GM18519 (cell line): Measurements from ENCODE around the gene LTC4S.

ENCODE experiments used
- ATAC-seq: cut with Tn5 transposase; IDR thresholded peaks from one replicate; pipeline ENCODE4 v1.9.1; 2021; ENCODE audit warnings: mild to moderate bottlenecking, moderate library complexity; ENCODE audit not compliant: unreplicated experiment, low FRiP score

LTC4S gene

DNA sequence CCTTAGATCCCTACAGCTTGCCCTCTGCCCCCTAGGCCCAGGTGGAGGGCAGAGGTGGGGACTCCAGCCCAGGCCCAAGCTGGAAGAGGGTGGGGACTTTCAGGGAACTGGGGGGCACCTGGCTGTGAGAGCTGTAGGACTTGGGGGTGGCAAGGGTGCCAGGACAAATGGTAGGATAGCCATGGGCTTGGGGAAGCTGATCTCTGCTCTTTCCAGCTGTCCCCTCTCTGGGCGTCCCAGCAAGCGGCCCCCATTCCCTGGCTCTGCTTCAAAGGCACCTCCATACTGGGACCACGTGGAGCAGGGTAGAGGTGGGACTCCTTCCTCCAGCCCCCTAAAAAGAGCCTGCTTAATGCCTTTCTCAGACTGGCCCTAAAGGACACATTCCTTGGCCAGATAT, 385 bp downstream of the LTC4S start:
- no peak for ATAC-seq

DNA sequence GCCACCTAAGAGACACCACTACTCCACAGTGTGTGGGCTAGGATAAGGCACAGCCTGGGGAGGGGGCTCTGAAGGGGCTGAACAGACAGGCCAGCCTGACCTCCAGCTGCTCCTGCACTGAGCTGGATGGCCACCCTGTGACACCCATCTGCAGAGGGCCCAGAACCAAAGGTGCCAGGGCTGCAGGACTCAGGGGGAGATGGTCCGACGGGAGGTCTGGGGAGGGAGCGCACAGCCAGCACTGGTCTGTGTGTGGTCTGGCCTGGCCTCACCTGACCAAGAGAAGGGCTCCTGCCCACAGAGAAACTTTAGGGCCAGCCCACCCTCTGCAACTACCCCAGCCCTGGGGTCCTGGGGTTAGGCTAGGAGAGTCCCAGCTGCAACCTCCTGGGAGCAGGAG, 789 bp downstream of the LTC4S start:
- no peak for ATAC-seq

DNA sequence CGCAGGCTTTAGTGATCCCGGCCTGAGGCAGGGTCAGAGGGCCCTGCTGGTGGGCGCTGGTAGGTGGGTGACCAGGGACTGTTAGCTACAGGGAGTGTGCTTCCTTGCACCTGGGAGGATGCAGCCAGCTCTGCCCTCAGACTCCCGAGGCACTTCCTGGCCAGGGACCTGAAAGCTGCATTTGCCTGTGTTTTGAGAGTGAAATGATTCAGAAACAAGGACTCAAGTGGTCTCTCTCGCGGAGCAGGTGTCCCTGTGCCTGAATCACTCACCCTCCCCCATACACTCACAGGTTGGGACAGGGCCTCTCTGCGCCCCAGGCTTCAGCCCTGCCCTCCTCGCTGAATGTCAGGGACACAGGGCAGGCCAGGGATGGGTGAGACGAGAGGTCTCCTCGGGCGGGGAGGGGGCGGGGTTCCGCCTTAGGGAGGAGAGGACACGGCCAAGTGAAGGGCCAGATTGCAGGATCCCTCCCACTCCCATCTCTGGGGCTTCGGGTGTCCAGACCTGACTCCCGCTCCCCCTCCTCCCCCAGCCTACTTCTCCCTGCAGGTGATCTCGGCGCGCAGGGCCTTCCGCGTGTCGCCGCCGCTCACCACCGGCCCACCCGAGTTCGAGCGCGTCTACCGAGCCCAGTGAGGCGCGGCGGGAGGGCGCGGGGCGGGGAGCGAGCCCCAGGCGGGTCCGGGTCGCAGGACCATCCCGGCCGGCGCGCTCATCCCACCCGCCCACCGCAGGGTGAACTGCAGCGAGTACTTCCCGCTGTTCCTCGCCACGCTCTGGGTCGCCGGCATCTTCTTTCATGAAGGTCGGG, 1.5 kb downstream of the LTC4S start:
- ATAC-seq, result no peak

DNA sequence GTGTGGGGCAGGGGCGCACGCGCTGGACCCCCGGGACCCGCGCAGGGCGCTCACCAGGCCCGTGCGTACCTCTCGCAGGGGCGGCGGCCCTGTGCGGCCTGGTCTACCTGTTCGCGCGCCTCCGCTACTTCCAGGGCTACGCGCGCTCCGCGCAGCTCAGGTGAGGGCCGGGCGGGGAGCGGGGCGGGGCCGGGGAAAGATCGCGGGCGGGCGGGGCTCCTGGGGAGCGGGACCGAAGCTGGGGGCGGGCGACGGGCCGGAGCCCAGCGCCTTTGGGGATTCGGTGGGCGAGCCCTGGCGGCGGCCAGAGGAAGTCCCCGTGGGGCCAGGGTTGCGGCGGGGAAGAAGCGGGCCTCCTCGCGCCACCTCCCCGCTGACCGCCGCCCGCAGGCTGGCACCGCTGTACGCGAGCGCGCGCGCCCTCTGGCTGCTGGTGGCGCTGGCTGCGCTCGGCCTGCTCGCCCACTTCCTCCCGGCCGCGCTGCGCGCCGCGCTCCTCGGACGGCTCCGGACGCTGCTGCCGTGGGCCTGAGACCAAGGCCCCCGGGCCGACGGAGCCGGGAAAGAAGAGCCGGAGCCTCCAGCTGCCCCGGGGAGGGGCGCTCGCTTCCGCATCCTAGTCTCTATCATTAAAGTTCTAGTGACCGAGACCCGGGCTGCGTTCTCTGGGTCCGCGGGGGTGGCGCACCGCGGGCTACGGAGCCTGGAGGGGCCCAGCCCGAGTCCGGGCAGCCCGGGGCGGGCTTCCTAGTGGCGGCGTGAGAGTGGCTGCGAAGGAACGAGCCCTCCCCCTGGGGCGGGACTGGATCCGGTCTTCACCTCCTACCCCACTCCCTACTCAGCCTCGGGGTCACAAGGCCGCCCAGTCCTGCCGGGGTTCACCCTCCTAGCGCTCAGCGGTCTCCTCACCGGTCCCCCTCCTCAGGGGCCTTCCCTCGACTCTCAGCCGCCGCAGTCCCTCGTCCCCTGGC, 2.4 kb downstream of the LTC4S start:
- peak; percentile 75 for ATAC-seq

DNA sequence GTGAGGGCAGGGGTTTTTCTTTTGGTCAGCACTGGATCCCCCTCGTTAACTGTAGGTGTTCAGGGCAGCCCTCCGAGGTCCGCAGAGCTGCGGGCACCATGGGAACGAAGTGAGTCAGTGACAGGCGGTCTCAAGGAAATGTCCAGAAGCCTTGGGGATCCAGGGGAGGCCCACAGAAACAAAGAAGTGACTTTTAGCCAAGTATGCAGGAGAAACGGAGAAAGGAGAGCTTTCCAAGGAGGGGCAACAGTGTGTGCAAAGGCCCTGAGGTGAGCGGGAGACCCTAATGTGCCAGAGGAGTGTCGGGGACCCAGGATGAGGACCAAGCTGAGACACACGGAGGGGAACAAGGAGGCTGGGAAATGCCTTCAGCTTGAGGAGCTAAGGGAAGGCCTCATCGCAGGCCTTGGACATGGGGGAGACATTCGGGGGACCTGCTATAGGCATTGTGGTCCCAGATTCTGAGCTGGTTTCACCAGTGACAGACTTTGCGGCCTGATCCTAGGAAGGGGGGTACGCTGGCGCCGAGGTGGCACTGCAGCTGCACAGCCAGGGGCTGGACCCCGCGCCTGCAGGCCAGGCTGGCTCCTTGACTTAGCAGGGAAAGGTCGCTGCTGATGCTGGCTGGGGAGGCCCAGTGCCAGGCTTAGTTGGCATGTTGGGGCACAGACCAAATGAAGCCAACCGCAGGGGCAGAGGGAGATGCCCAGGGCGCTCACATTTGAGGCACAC, 3.3 kb downstream of the LTC4S start:
- ATAC-seq, result no peak

DNA sequence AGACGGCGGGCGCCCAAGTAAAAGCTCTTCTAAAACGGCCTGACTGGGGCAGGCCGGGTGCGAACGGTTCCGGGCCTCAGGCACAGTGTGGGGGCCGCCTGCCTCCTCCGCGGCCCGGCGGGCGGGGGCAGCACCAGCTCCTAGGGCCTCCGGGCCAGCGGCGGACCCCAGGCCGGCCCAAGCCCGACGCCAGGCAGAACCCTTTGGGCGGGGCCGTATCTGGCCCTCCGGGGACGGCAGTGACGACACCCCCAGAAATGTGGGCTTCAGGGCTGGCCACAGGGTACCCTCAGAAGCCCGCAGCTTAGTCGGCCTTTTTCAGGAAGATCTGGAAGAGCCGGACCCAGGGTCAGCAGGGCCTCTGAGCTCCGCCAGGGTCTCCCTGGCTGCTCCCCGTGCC, 4.0 kb downstream of the LTC4S start:
- no peak for ATAC-seq

DNA sequence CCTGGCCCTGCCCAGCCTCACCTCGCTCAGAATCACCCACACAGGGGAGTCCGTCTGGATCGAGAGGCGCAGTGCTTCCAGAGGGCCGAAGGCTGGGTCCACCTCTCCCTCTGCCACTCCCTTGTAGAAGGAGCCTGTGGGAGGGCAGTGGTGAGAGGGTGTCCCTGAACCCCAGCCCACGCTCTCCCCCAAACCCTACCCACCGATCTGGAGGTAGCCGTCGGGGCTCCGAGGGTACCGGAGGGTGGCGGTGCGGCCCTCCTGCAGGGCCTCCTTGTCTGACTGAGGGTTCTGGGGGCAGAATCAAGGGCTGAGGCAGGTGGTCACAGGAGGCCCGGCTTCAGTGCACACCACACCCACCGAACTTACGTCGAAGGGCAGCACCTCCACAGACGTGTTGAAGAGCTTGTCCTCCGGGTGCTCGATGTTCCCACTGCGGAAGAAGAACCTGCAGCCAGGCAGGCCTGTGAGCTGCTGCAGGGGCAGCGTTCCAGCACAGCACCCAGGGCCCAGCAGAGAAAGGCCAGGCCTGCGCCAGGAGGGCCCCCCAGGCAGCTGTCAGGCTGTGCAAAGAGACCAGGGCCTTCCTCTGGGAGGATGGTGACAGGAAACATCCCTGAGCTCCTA, 4.5 kb downstream of the LTC4S start:
- no peak for ATAC-seq

DNA sequence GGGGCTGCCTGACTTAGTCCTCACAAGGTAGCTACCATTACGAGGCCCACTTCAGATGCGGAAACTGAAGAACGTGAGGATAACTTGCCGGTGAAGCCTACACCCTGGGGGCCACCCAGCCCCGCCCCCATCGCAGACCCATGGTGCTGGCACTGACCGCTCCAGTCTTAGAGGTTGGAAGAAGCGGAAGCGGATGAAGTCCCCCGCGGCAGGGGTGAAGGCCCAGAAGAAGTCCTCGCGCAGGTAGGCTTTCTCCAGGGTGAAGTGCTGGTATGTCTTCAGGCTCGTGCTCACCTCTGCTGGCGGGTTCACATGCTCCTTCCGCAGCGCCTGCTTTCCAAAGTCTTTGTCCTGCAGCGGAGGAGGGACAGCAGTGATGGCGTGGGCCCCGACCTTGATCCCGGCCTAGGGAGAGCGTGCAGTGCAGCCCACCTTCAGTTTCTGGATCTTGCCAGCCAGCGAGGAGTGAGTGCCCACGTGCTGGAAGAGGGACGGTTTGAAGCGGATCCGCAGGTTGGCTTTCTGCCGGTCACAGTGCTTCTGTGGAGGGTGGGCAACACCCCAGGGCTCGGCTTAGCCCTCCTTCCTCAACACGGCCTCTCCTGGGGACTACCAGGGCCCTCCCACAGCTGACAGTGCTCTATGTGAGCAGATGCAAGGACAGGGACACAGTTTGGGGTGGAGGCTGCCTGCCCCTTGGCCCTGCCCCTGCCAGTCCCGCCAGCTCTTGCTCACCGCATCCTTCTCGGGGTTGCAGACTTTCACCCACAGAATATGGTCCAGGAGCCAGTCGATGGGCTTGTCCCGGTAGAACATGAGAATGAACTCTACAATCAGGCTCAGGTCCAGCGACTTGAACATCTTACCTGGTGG, 5.2 kb downstream of the LTC4S start:
- ATAC-seq, result no peak

DNA sequence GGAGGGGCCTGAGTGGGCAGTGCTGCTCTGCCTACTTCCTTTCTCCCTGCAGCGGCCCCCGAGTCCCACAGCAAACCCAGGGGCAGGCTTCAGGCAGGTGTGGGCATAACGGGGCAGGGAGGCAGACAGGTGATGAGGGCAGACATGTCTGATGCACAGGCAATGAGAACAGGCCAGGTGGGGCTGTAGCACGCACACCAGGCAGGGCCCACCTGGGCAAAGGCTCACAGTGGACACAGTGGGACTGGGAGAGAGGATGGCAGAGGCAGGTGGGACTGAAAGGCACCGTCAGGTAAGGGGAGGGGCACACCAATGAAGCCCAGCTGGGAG, 5.8 kb downstream of the LTC4S start:
- ATAC-seq, result no peak

DNA sequence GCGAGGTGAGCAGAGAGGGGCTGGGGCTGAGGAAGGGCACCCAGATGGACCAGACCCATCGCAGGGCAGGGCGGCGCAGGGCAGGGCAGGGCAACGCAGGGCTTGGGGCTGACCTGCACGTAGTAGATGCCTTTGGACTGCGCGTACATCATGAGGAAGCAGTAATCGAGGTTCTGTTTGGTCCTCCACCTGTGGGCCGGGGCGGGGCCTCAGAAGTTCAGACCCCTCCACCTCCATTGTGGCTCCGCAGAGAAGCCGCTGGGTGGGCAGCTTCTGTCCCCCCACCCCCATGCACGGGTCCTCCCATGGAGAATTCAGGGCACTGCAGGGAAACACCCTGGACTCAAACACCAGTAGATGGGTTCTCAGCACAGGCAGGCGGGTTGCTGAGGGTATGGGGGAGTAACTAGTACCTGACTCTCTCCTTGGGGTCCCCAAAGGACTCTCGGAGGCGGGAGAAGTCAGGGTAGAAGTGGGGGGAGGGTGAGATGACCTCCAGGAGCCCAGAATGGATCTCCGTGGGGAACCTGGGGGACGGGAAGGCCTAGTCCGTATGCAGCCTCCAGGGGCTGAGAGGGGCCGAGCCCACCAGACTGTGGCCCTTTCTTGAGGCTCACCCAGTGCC, 6.4 kb downstream of the LTC4S start:
- no peak for ATAC-seq

DNA sequence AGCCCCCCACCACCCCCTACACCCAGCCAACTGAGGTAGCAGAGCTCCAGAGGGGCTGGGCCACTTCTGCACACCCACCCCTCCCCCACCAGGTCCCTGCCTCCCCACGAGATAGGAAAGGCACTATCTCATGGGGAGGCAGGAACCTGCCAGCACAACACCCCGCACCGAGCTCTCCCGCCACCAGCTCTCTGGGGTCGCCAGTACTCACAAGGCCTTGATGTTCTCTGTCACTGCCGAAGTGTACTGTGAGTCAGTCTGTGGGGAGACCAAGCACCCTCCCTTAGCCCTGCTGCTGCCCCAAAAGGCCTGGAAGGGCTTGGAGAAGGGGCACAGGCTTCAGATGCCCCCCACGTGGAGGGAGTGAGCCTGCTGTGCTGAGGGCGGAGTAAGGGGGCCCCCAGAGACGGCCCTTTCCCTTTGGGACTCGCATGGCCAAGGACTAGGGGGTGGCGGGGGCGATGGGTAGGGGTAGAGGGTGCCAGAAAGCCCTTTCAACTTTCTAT, 7.0 kb downstream of the LTC4S start:
- no peak for ATAC-seq

DNA sequence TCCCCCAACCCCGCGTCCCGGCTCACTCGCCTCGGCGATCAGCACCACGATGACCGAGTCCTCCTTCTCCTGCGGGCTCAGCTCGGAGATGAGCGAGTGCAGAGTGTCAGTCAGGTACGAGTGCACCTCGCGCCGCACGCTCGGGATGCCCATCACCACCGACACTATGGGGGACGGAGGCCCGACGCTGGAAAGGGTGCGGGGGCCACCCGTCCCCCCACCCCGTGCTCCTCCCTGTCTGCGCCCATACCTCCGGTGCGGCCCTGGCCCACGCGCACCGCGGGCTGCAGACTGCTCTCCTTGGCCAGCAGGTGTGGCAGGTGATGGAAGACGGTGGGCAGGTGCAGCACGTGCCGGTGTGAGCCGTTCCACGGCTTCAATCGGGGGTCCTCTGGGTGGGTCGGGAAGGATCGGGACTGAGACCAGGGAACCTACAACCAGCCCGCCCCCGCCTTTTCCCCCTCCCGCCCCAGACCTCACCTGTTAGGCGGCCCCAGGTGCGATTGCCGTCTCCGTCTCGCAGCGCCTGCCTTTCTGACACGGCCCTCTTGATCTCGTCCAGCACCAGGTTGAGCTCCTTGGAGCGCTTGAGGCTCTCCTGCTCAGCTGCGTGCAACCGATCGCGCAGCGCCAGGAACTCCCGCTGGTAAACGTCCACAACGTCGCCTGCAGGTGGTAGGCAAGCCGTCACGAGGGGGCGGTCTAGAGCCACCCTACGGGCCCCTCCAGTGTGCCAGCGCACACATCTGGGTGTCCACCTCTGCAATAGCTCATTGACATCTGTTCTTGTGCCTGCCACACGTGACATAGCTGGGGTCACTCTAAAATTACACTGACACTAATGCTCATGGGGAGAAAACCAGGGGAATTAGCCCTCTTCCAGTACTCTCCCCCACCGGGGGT, 7.8 kb downstream of the LTC4S start:
- ATAC-seq, result no peak

DNA sequence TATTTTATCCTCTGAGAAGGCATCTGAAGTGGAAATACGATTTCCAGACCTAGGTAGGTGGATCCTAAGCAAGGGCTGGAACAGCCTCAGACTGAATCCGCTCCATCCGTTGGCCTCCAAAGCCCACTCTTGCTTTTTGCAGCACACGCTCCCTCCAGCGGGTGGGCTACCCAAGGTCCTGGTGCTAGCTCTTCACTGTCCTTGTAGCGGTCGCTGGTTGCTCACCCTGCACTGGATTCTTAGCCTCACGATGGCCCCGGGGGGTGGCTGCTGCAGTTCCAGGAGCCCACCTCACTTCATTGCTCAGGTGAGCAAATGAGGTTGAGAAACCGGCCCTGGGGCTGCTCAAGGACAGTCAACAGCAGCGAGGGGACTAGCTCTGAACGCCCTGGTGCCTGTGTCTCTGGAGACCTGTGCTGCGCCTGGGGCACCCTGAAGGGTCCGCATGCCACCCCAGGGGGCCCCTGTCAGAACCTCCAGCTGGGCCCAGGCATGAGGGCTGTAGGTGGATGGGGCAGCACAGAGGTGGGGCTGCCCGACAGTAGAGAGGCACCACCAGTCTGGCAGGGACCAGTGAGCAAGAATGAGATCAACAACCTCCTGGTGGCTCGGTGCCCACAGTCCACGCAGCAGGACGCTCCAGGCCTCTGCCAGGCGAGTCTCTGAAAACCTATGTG, 8.6 kb downstream of the LTC4S start:
- ATAC-seq, result no peak

DNA sequence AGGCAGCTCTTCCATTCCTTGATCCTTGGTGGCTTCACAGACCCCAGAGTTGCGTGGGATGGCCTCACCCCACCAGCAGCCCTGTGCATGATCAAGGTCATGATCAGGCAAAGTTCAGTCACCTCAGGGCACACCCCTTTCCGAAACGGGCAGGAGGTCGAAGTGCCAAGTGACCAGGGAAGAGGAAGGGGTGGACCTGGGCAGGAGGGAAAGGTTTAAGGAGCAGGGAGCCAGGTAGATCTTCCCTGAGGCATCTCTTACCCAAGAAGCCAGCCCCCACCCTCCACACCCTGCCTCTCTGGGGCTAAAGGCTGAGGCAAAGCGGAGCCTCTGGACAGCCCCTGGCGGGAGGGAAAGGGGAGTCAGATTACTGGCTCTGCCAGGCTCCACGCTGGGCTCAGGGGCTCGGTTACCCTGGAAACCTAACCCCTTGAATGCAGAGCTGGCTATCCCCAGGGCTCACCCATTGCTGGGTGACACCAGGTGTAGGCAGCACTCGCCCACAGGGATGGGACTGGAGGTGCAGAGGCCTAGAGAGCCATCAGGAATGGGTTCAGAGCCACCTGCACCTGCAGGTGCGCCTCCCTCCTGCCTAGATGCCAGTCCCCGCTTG, 9.3 kb downstream of the LTC4S start:
- no peak for ATAC-seq

DNA sequence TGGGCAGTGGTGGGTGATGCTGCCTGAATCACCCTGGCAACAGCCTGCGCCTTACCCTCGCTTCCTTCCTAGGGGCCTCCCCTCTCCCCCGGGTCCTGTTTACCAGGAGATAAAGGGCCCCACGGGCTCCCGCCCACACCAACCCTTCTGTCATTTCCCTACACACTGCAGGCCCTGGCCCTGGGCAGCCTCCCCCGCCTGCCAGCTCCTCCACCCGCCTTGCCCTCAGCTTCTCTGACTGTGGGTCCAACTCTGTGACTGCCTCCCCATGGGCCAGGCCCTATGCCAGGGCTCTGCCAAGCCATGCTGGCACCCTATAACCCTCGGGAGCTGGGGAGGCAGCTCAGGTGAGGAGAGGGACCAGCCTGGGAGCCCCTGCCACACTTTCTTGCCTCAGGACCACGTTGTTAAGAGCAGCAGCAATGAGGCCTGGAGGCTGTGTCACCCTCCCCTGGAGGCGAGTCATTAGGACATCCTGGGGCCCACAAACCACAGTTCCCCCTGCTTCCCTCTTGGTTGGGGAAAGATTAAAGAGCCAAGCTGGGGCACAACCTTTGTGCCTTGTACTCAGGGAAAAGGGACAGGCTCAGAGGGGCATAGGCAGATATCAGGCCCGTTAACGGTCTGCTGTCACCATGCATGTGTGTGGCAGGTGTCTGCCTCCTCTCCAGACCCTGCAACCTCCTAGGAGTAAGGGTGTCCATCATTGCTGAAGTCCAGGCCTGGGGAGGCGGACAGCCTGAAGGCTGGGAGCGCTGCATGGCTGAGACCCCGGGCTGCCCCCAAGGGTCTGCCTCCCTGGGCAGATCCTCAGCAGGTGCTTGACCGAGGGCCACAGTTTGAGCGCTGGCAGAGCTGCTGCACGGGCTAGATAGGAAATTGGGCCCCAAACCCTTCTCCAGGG, 10.1 kb downstream of the LTC4S start:
- no peak for ATAC-seq

DNA sequence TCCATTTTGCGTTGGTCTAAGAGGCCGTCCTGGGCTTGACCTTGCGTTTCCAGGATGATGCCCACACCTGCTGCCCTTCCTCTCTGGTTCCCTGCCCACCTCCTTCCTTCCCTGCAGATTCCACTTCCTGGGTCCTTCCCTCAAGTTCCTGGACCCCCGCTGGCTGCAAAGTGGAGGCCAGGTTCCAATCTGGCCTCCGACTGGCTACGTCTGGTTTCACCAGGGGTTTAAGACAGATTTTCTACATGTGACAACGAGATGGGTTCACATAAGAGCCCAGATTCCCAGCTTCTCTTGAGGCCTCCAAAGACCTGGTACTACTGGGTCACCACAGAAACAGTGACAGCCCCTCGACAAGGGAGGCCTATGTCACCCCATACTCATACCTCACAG, 10.8 kb downstream of the LTC4S start:
- ATAC-seq, result no peak
